SIG-M5 treated with dmso at 0.1 percent for 504 hours (cell line): Measurements from ENCODE around the gene KRT7.
"Not testable (repeated sequence)": the region's sequence is repeated elsewhere in the genome, so short reads cannot be mapped to it uniquely, and the experiment has no call there.

ENCODE experiments used
- DNase-seq: peaks from one replicate; lab custom pipeline; 2025; ENCODE audit not compliant: unreplicated experiment; lab: John Stamatoyannopoulos, UW

Gene KRT7

GRCh38 chr12:52229836-52230343 lies 3.2 kb upstream of the KRT7 start:
- no peak for DNase-seq

- no peak for DNase-seq
These were observed 2.4 kb upstream of the KRT7 start for GRCh38 chr12:52230364-52231281.

GRCh38 chr12:52231305-52232202 lies 1.5 kb upstream of the KRT7 start:
- no peak for DNase-seq

GRCh38 chr12:52232203-52232673 lies 805 bp upstream of the KRT7 start:
- no peak for DNase-seq

- DNase-seq, result no peak
These were observed 592 bp downstream of the KRT7 start for GRCh38 chr12:52233462-52234207.

- DNase-seq, result no peak
These were observed 1.3 kb downstream of the KRT7 start for GRCh38 chr12:52234223-52234810.

- DNase-seq, result no peak
These were observed 2.1 kb downstream of the KRT7 start for GRCh38 chr12:52235001-52235764.

- peak; percentile 51 for DNase-seq
These were observed 2.8 kb downstream of the KRT7 start for GRCh38 chr12:52235822-52236361.

- no peak for DNase-seq
These were observed 3.5 kb downstream of the KRT7 start for GRCh38 chr12:52236386-52237050.

- DNase-seq, result no peak
These were observed 5.3 kb downstream of the KRT7 start for GRCh38 chr12:52238207-52238840.

- no peak for DNase-seq
These were observed 6.0 kb downstream of the KRT7 start for GRCh38 chr12:52238916-52239646.

- no peak for DNase-seq
These were observed 6.7 kb downstream of the KRT7 start for GRCh38 chr12:52239767-52240166.

- not testable (repeated sequence) for DNase-seq
These were observed 7.2 kb downstream of the KRT7 start for GRCh38 chr12:52240247-52240646.

GRCh38 chr12:52241205-52241842 lies 8.3 kb downstream of the KRT7 start:
- DNase-seq, result no peak

GRCh38 chr12:52242442-52243258 lies 9.6 kb downstream of the KRT7 start:
- no peak for DNase-seq

- no peak for DNase-seq
These were observed 10.3 kb downstream of the KRT7 start for GRCh38 chr12:52243259-52243855.
